Osteocyte (in vitro differentiated cells): Measurements from ENCODE around the gene LDB2. TPM values are rescaled to one million over a fixed set of nuclear protein-coding genes. Genes with fewer than 3 reads are reported as not detected.

ENCODE experiments used
- DNase-seq: peaks from one replicate; pipeline ENCODE4 v3.0.0; 2021; ENCODE audit warnings: mixed read lengths; ENCODE audit not compliant: unreplicated experiment; ENCODE audit errors: extremely low spot score
- H3K27ac Mint-ChIP-seq: one replicate; pipeline ENCODE4 v1.8.0; 2021; ENCODE audit warnings: mild to moderate bottlenecking, mixed read lengths; ENCODE audit not compliant: unreplicated experiment
- H3K27me3 Mint-ChIP-seq: one replicate; pipeline ENCODE4 v1.8.0; 2021; ENCODE audit warnings: mixed read lengths; ENCODE audit not compliant: unreplicated experiment
- H3K36me3 Mint-ChIP-seq: one replicate; pipeline ENCODE4 v1.8.0; 2021; ENCODE audit warnings: mixed read lengths; ENCODE audit not compliant: unreplicated experiment
- H3K4me1 Mint-ChIP-seq: one replicate; pipeline ENCODE4 v1.8.0; 2021; ENCODE audit warnings: mixed read lengths; ENCODE audit not compliant: unreplicated experiment
- H3K4me3 Mint-ChIP-seq: one replicate; pipeline ENCODE4 v1.8.0; 2021; ENCODE audit warnings: mild to moderate bottlenecking, moderate library complexity, mixed read lengths; ENCODE audit not compliant: unreplicated experiment
- H3K9me3 Mint-ChIP-seq: one replicate; pipeline ENCODE4 v1.8.0; 2021; ENCODE audit warnings: mixed read lengths; ENCODE audit not compliant: unreplicated experiment
- total RNA-seq: library from RNA; stranded (reverse); gene quantifications from 2 replicates; pipeline ENCODE4 v1.2.1, GENCODE V29; 2021
- TF ChIP-seq, protein P1 (sequence below): fragments of 200-600 bp; sonication (generic); IDR thresholded peaks from 2 replicates; pipeline ENCODE4 v1.5.0; 2021; ENCODE audit warnings: antibody characterized with exemption, mild to moderate bottlenecking, moderate library complexity

The LDB2 gene
- total RNA-seq, 1 donor from 2014 or later: 8.7 TPM

DNA sequence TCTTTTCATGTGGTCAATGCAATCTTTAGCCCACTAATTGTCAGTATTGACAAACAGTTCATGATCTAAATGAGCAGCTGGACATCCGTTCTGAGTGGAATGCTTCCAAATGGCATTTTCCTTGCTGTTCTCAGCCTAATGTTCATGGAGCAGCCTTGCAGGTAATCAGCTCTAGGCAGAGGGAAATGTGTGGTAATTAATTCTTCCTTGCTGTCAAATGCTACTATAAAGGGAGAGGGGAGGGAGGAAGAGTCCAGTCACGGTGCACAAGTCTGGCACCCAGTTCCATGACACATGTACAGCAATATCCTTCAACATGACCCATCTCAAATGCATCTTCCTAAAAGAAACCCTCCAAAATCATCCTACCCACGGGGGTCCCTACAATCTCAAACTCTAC is 88.5 kb downstream of the LDB2 start:
- no peaks in the 10 kb centered on the region for H3K9me3 Mint-ChIP-seq
- no peaks in the 10 kb centered on the region for H3K27me3 Mint-ChIP-seq
- H3K36me3 Mint-ChIP-seq: no peaks in the 10 kb centered on the region
- no peaks in the 10 kb centered on the region for H3K4me1 Mint-ChIP-seq
- no peak for DNase-seq
- H3K27ac Mint-ChIP-seq: no peak overlapping the region
- H3K4me3 Mint-ChIP-seq: no peak overlapping the region
- TF ChIP-seq, protein P1, sequence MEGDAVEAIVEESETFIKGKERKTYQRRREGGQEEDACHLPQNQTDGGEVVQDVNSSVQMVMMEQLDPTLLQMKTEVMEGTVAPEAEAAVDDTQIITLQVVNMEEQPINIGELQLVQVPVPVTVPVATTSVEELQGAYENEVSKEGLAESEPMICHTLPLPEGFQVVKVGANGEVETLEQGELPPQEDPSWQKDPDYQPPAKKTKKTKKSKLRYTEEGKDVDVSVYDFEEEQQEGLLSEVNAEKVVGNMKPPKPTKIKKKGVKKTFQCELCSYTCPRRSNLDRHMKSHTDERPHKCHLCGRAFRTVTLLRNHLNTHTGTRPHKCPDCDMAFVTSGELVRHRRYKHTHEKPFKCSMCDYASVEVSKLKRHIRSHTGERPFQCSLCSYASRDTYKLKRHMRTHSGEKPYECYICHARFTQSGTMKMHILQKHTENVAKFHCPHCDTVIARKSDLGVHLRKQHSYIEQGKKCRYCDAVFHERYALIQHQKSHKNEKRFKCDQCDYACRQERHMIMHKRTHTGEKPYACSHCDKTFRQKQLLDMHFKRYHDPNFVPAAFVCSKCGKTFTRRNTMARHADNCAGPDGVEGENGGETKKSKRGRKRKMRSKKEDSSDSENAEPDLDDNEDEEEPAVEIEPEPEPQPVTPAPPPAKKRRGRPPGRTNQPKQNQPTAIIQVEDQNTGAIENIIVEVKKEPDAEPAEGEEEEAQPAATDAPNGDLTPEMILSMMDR: no peak

DNA sequence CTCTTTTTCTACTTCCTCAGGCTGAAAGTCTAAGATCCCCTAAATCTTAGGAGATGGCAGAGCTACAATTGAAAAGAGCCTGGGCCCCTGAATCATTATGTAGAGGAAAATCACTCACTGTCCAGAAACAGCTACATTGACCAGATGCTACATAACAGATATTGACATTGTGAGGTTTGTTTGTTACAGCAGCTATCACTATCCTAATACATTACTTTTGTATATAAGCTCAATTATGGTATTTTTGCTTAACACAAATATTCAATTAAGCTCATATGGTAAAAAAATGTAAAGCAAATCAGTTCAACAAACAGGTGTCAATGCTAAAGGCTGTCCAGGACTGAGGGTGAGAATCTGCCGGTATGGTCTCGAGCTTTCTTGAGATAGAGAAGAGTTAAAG is 89.4 kb downstream of the LDB2 start:
- Mint-ChIP-seq H3K9me3 (no peaks in the 10 kb centered on the region), H3K4me1 (no peaks in the 10 kb centered on the region), H3K27ac (no peak overlapping the region), H3K27me3 (no peaks in the 10 kb centered on the region), H3K36me3 (no peaks in the 10 kb centered on the region), H3K4me3 (no peak overlapping the region)
- DNase-seq: no peak
- TF ChIP-seq, protein P1: no peak

DNA sequence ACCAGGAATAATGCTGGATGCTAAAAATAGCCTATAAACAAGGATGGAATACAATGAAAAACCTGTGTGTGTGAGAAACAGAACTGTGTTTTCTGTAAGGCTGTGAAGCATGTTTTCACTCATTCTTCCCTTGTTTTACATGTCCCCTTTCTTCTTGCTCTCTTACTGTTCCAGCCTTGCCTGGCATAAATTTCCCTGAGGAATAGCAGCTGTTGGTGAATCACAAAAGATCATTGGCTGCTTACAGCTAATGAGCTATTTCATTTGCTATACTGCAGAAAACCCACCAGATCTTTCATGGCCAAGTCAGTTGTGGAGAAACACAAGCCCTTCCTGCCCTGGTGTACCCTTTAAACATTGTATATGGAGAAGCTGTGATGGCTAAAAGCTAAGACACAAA is 91.1 kb downstream of the LDB2 start:
- H3K4me1 Mint-ChIP-seq: no peaks in the 10 kb centered on the region
- H3K4me3 Mint-ChIP-seq: no peak overlapping the region
- H3K36me3 Mint-ChIP-seq: no peaks in the 10 kb centered on the region
- H3K9me3 Mint-ChIP-seq: no peaks in the 10 kb centered on the region
- TF ChIP-seq, protein P1: no peak
- DNase-seq: no peak
- H3K27ac Mint-ChIP-seq: no peak overlapping the region
- H3K27me3 Mint-ChIP-seq: no peaks in the 10 kb centered on the region

DNA sequence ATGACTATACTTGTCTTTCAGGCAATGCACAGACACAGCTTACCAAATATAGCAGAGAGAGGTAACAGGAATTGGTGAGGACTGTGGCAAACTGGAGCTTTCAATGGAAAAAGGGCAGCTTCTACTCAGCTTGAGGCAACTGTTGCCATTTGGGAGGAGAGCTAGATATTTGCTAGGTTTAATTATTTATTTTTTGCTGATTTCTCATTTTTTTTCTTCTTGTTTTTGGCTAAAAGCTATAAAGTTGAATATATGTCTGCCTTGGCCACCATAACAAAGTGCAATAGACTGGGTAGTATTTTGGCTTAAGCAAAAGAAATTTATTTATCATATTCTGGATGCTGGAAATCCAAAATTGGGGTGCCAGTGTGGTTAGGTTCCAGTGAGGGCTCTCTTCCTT is 93.9 kb downstream of the LDB2 start:
- Mint-ChIP-seq H3K27ac (no peak overlapping the region), H3K27me3 (no peaks in the 10 kb centered on the region), H3K9me3 (no peaks in the 10 kb centered on the region), H3K36me3 (no peaks in the 10 kb centered on the region), H3K4me1 (no peaks in the 10 kb centered on the region), H3K4me3 (no peak overlapping the region)
- TF ChIP-seq, protein P1: no peak
- no peak for DNase-seq

DNA sequence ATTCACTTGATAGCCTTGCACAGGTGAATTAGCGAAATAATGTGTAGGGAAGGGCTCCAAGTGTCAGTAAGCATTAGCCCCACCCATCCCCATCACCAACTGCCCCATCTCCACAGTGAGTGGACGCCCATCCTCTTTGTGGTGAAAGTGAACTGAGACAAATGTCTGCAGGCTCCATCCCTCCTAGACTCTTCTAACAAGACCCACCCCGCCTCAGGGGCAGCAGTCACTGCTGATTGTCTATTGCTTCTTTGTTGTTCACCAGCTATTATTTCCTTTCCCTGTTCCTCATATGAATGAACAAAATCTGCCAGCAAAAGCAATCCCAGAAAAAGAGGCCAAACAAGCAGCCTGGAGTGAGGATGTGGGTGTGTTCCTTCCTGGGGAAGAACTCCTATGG is 96.4 kb downstream of the LDB2 start:
- no peak overlapping the region for H3K4me3 Mint-ChIP-seq
- no peaks in the 10 kb centered on the region for H3K36me3 Mint-ChIP-seq
- DNase-seq: no peak
- no peaks in the 10 kb centered on the region for H3K9me3 Mint-ChIP-seq
- H3K27me3 Mint-ChIP-seq: no peaks in the 10 kb centered on the region
- H3K4me1 Mint-ChIP-seq: no peaks in the 10 kb centered on the region
- TF ChIP-seq, protein P1: no peak
- no peak overlapping the region for H3K27ac Mint-ChIP-seq
